CD4-positive, alpha-beta T cell treated with Interleukin-21 for 1 hour (primary cell): ENCODE data around the gene LRRC1.

Source experiments
- DNase-seq: peaks from one replicate; pipeline ENCODE4 v3.0.0-alpha.2; 2020

Gene LRRC1

DNA sequence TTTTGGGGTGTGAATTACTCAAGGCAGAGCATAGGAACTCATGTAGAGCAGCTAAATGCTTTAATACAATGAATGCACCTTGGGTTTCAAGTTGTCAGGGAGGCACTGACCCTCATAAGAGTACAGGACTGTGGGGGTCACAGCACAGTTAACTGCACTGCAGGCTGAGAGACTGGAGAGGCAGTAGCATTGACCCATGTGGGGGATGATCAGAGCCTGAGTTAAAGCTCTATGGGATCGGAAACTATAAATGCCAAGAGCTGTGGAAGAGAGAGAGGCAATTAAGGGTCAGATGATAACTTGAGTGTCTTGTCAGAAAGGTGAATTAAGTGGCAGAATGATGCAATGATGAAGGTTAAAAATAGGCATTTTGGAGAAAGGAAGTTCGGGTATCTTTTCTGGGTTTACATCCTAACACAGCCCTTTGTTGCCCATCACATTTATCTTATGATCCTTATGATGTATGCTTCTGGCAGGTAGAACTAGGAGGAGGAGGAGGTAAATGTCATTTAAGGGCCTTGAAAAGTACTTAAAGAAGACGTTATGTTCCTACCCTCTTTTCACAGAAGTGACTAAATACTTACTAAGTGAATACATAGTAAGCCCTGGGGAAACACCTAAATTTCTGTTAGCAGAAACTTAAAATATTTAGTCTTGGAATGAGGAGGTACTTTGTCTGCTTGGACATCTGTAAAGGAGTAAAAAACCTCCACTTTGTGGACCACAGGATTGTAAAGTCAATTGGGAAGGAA, 24.2 kb downstream of the LRRC1 start:
- no peak for DNase-seq

DNA sequence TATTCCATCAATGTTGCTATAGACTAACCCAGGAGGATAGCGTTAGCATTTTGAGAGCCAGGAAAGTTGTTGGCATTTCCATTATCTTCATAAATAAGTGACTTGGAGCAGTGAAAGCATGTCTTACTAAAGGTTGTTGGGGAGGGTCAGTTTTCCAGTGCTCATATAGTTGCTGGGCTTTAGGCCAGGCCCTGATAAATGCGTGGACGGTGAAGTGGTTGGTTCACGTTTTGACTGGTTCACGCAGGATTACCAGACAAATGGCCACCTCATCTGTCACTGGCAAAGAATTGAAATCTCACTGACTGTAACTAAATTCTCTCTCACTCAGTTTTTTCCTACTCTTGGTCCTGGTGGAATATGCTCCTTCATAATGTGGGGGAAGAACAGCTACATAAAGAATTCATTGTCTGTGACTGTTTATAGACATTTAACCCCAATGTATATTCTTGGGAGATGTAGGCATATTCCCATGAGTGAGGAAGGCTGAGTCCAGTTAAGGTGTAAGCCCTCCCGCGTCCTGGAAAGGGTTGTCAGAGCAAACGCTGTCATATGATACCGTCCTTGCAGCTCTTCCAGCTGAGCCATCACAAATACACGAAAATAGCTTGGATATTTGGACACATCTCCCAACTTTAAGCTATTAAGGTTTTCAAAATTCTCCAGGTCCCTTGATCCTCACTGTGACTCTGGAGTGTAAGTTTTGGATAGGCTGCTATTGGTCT, 27.8 kb downstream of the LRRC1 start:
- DNase-seq = no peak

DNA sequence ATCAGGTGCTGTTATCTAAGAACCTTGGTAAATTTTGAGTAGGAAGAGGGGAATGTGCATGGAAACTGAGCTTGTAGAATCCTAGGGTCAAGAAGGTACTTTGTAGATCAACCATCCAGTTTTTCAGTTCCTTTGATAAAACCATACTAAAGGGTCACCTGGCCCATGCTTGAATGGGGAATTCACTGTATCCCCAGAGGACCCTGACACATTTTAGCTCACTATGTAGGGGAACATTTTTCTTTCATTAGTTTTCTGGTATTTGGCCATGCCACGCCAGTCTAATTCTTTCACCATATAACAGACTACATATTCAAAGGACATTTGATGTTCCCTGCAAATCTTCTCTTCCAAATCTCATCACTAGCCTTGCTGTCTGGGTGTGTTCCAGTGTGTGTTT, 29.9 kb downstream of the LRRC1 start:
- no peak for DNase-seq

DNA sequence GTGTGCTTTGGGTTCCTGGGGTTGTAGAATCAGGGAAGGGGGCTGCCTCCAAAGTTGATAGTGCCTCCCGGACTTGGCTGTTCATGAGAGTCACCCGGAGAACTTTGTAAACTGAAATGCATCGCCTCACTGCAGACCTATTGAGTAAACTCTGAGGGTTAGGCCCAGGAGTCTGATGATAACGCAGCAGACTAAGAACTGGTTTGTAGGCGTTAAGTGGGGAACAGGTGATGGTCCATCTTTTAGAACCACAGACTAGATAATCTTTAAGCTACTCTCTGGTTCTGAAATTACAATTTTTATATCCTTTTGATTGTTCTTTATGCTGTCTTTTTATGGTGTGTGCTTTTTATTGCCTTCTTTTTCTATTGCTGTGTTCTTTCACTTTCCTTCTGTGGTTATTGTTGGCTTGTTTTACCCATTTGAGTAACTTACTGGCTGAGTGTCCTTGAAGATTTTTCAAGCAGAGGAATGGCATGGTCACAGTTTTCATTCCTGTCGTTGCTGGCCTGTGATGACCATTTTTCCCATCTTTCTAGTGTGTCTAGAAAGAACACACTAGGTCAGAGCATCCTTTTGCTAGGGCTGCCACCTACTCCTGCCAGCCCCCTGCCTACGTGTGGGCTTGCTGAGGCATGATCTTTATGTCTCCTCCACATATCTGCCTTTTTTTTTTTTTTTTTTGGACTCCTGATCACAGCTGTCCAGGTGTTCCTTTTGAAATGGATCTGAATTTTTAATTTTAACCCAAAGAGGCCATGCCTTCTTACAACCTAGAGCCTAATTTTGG, 30.9 kb downstream of the LRRC1 start:
- DNase-seq = no peak

DNA sequence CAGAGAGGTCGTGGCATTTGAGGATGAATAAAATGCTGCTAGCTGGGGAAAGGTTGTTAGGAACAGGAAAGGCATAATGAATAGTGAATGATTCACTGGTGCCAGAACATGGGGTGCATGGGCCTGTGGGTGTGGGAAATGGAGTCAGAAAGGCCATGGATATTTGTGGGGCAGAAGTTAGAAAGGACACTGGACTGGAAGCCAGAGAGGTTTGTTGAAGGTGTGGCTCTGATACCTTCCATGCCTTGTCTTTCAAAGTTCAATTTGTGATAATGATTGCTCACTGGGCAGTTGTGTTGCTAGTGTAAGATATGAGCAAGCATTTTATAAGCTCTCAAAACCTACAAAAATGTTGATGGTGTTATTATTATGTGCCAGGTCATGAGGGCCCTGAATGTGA, 32.7 kb downstream of the LRRC1 start:
- DNase-seq = no peak

DNA sequence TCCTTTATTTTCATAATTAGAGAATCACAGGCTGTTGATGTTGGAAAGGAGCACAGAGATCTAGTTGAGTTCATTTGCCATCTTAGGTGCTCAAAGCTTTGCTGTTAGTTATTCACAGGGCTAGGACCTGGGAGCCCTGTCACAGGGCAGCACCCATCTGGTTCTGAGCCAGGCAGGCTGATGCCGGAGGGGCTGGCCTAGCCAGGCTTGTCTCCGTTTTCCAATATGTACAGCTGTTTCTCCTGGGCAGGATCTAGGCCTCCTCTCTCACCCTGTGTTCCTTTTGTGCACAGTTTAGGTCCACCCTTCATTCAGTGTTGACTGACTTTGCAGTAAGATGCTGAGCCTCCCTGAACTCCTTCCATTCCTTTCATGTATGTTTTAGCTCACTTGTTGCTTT, 33.4 kb downstream of the LRRC1 start:
- no peak for DNase-seq

DNA sequence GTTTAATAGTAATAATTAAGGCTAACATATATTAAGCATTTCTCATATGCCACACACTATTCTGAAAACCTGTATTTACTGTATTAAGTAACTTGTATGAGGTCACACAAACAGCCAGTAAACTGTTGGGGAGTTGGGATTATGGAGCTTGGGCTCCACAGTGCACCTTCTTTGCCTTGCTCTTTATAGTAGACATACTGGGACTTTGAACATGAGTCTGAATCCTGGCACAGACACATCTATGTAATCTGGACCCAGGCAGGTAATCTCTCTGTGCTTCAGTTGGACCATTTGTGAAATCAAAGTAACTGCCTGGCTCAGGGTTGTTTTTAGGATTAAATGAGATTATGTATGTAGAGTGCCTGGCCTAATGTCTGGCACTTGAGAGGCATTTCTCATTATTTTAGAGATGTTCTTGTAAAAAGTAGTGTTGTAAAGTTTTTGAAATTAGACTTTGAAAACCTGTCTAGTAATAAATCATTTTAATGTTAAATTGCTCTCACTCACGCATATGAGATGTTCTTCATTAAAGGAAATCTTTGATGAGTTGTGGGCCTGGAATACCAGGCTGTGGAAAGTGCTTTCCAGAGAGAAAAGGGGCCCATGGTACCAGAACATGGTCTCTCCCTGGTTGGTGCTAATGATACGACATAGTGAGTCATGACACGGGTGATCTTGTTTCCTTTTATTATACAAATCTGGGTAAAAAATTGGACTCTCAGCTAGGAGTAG, 34.3 kb downstream of the LRRC1 start:
- no peak for DNase-seq

DNA sequence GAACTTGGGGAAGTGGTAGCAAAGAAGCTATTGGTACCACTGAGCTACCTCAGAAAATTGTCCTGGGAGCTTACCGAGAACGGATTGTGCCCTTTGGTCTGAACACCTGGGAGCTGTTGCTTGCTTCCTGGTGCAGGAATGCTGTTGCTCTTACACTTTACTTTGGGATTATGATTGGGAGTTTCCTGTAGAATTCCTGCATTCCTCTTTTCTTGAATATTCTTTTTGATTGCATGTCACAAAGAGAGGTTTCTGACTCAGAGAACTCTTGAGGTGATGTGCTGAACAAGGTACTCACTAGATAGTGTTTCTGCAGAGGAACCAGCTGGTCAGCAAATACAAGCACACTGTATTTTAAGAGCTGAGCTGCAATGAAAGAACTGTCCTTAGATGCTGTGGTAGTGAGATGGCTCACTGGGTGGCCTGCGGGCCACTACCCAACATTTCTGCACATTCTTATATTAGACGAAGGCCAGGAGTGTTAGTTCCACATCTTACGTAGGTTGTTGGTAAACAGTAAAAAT, 35.0 kb downstream of the LRRC1 start:
- DNase-seq = no peak

DNA sequence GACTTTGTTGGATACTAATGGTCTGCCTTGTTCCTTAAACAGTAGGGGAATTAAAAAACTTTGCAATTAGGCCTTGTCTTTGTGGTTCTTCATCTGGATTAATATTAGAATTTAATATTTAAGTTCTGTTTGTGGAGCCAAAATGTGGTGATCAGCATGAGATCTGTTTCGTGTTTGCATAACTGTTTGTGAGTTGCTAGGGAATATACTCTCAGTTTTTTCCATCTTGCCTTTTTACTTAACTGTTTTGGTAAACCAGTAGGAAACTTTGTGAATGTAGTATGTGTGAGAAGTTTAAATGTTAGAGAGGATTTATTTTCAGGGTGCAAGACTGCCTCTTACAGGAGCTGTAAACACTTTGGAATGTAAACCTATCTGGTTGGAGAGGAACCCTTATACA, 35.6 kb downstream of the LRRC1 start:
- no peak for DNase-seq

DNA sequence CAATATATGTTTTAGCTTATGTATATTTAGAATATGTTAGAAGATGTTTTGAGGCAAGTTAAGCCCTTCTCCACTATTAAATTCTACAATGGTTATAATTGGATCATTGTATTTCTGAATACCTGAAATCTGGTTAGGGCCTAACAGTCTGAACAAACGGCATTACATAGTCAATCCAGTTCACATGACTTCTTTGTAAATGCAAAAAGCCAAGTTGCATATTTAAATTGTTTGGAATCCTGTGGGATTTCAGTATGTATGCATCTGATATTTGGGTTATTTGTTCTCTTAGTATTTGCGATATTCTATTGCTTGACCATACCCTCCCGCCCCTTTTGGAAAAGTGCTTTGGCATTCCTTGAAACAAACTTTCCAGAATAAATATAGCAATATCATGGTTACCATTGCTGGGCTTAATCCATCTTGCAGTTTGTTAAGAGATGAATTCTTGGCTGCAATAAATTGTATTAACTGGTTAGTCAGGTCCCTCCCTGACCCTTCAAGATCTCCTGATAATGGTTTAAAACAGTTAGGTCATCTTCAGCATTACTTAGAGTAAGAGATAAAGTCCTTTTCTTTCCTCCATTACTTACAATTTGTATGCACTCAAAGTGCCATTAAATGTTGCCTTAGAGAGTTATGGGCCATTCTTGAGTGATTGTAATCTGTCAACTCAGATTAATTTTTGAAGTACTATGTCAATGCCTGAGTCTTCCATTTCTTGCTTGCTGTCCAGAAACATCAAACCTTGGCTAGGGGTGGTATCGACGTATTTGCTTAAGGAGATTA, 36.5 kb downstream of the LRRC1 start:
- DNase-seq = no peak

DNA sequence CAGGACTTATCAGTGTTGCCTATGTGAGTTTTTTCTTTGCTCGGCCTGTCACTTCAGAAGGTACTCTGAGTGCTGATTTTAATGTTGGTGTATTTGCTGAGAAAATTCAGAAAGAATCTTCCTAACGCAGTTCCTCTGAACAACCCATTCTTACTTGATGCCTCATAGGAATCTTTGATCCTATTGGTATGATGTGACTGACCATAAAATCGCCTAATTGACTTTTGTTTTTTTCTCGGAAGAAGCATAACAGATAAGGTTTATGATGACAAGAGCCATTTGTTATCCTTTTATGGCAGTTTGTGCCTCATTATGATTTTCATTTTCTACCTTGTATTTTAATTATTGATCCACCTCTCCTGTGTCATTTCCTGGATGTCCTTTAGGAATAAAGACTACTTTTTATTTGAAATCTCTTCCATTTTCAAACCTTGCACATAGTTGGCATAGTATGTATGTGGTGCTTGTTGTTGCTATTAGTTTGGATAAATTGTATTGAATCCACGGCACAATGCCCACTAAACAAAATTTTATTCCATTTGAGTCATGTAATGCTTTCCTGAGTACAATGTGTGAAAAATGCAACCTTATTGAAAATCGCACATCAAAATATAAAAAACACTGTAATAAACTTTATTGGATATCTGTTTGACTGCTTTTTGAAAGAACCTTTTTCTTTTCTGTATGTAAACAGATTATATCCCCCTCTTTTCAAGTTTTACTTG, 37.3 kb downstream of the LRRC1 start:
- no peak for DNase-seq

DNA sequence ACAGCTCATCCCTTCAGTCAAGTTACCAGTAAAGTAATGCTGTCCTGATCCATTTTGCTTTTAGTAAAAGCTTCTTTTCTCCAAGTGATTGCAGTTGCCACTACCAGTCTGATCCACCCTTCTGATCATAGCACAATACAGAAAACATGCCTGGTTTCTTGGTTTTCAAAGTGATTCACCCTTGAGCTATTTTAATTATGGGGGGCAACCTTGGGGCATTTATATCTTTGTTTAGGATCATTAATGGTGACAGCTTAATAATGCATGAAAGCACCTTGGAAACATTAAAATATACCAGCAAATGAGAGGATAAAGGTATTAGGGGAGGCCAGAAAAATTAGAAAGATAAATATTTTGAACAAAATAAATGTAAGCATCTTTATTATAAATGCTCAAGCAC, 38.4 kb downstream of the LRRC1 start:
- no peak for DNase-seq

DNA sequence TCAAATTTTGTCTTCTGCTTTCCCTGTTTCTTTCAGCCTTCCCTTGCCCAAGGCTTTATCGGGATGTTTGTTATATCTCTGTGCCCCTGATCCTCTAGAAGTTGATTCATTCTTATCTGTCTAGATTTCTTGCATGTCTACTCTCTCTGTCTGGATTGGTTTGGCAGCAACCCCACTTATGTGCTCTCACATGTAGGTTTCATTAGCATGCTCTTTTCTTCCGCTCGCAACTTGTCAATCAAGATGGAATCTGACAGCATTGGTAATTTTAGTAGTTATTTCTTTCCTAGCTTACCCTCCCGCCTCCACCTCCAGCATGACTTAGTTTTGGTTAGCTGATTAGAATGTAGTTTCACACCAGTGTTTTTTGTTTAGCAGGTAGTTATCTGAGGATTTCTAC, 39.3 kb downstream of the LRRC1 start:
- DNase-seq = no peak

DNA sequence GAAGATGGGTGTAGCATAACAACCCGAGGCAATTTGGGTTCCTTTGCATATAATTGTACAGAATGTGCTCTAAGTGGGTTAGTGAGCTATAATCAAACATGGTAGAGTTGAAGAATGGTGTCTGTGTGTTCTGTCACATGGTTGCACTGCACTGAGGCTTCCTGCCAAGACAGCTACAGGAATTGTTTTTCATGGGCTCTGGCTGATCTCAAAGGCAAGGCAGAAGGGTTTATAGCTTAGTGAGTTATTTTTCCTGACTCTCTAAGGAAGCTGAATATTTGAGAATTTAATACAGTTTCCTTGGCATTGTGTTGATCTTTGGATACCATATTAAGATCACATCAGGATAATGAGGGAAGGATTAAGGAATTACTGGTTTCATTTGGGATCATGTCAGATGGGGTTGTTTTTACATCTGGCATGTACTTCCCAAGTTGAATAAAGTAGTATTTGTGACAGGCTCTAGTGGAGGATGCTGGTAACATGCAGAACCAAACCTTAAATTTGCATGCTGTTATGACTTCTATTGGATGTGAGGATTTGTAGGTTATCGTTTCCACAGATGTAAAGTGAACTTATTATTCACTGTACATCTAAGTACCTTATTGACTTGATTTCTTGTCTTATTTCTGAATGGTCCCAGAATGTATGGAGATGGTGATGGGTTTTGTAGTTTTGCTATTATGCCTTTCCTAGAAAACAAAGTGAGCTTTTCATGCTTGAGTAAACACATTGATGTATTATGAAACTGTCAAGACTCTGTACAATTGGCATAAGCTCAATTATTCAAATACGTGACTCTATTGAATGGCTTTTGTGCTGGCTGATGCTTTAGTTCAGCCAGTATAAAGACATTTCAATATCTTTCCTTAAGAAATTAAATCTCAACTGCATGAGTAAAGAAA, 43.3 kb downstream of the LRRC1 start:
- no peak for DNase-seq

DNA sequence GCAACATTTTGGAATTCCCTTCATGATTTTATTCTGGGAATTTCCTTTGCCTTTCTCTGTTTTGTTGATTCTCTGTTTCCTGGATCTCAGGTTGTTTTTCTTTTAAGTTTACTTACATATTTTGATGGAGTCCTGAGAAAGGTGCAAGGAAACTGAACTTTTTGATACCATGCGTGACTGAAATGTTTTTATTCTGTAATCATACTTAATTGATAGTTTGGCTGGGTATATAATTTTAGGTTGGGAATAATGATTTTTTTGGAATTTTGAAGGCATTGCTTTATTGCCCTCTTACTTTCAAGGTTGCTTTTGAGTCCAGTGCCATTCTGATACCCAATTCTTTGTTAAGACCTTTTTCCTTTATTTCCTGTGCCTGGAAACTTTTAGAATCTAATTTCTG, 45.2 kb downstream of the LRRC1 start:
- no peak for DNase-seq

DNA sequence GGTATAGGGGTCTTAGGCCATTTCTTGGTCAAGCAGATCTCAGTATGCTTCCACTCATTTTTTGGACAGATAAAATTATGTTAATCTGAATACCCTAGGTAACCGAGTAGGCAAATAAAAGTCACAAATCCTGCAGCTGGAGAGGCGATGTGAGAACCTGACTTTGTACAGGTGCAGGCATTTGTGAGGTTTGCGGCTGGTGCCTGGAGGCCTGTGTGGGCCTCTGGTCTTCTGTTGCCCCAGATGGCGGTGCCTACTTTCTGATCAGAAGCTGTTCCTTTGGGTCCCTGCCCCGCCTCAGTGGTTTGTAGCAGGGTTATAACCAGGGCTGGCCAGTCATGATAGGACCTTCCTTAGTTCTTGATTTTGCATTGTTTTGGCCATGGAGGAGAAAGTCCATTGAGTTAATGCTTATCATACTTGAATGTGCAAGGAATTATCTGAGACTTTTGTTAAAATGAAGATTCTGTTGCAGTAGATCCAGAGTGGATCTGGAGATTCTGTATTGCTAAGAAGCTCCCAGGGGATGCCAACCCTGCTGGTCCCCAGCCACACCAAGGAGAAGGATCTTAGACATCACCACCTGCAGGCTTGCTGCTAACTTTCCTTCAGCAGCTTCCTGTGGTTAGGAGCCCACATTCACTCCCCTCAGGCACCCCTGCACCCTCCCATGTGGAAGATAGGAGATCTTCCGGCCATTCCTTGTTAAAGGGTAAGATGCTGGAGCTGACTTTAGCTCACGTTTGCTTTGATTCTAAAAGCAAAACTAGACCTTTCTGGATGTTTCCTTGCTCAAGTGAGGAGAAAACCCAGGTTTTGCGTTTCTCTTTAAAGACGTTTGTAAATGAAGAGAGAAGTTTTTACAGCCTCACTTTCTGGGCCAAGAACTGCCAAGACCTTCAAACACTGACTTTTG, 50.7 kb downstream of the LRRC1 start:
- DNase-seq = no peak

DNA sequence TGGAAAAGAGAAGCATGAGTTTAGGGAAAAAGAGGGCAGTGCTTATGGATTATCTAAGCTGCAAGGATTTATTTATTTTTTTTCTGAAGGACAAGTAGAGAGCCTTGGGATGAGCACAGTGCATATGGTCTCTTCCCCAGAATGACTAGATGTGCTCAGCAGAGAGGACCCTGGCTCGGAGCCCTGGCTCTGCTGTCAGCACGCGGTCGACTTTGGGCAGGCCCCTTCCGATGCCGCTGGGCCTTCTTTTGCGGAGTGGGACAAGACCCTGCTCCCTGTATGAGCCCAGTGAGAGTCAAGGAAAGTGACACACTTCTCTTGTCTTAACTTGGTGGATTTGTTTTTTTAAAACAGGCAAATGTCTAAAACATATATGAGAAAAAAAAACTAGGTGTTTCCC, 51.4 kb downstream of the LRRC1 start:
- DNase-seq = no peak

DNA sequence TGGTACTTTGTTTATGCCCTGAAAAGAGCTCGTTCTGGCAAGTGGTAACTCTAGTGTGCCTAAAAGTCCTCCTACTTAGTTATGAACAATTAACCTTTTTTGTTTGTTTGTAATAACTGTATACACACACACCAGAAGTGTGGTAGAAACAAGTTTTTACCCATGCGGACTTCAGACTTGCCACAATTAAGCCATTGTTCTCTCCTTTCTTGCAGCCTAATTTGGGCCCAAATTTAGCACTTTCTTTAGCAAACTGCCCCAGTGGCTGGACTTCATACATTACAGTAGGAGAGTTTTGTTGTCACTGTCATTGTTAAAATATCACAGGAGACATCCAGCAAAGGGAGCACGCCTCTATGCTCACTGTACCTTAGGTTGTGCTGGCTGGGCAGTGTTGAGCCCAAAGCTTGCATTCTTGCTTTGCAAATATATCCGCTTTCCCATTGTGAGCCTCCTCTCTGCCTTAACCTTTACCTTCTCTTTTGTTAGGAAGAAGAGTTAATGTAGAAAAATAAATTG, 53.0 kb downstream of the LRRC1 start:
- DNase-seq = no peak

DNA sequence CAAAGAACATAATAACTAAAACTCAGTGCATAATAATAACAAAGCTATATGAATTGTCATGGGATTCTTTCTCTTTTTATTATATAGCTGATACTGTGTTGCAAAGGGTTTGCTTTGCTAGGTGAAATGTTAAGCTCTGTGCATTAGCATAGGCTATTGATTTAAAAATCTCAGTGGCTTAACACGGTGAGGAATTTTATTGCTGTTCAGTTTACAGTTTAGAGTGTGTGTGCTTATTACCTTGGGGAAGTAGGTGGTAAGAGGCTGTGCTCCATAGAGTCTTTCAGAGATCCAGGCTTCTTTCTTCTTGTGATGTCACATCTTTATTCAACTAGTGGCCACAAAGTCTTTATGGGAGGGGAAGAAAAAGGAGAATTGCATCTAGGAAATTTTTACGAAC, 55.7 kb downstream of the LRRC1 start:
- no peak for DNase-seq
